HCEC 1CT (cell line): ENCODE data around the gene DPM3.
"Not testable (repeated sequence)": the region's sequence is repeated elsewhere in the genome, so short reads cannot be mapped to it uniquely, and the experiment has no call there.

Source experiments
- DNase-seq: peaks from one replicate; pipeline ENCODE4 v3.0.0-alpha.2; 2017

Gene DPM3

GRCh38 chr1:155123801-155124200 lies 16.5 kb downstream of the DPM3 start:
- DNase-seq, result no peak

GRCh38 chr1:155122308-155122707 lies 18.0 kb downstream of the DPM3 start:
- DNase-seq, result no peak

- no peak for DNase-seq
Measured at GRCh38 chr1:155121249-155121648, 19.1 kb downstream of the DPM3 start.

- no peak for DNase-seq
Measured at GRCh38 chr1:155120253-155120652, 20.1 kb downstream of the DPM3 start.

DNA sequence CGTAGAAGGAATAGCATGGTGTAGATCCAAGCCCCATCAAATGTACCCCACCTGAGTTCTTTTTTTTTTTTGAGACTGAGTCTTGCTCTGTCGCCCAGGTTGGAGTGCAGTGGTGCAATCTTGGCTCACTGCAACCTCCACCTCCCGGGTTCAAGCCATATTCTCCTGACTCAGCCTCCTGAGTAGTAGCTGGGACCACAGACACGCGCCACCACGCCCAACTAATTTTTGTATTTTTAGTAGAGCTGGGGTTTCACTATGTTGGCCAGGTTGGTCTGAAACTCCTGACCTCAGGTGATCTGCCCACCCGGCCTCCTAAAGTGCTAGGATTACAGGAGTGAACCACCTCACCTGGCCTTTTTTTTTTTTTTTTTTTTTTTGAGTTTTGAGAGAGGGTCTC lies 22.2 kb downstream of the DPM3 start:
- not testable (repeated sequence) for DNase-seq

GRCh38 chr1:155117610-155118009 lies 22.7 kb downstream of the DPM3 start:
- DNase-seq, result no peak

DNA sequence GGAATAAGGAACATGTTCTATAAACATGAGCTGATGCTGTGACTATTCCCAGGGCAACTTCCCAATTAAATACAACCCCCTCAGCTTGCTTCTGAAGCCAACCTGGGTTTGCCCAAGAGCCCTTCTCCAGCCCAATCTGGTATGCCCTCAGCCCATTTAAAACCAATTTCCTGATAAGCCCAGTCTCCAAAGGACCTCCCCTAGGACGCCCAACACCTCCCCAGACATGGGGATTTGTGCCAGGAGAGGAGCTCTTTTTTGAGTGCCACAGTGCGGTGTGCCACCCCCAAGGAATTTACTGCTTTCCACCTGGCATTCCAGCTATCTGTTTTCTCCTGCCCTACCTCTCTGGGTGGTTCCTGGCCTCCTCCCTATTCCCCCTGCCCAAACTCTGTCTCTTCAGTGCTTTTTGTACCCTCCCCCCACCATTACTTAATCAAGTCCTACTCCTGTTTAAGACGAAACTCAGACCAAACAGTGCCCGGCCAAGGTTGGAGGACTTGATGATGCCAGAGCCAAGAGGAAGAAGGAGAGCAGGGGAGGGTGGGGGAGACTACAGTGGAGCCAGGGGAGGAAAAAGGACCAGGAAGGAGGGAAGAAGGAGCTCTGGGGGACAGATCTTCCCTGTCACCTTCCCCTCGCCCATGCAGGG lies 24.1 kb downstream of the DPM3 start:
- no peak for DNase-seq

DNA sequence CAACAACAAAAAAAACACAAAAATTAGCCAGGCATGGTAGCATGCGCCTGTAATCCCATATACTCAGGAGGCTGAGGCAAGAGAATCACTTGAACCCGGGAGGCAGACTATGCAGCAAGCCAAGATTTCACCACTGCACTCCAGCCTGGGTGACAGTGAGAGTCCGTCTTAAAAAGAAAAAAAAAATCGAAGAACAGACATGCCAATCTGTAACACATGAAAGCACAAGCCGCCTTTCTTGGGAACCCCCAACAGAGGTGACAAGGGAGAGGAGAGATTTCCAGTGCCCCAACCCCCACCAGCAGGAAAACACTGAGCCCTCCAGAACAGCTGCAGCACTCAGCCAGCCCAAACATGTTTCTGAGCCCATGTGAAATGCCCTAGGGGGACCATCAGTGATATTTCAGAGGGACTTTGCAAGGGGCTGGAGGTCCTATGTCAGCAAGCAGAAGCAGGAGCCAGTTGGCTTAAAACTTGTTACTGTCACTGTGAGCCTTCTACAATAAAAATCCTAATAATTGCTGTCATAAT lies 26.8 kb downstream of the DPM3 start:
- no peak for DNase-seq

DNA sequence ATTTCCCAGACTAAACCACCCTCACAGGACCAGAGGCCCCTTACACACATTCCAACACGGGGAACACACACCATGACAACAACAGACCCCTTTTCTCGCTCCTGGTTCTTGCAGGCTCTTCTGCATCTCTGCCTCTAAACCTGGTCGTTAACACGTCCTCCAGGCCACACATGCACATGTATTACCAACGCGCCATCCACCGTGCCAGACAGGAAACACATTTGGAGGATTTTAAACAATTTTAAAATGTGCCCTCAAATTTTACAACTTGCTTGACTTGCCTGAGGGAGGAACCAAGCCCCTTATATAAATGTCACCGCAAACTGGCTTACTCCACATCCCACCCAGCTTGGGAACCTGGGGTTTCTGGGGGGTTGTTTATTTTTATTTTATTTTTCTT lies 29.5 kb downstream of the DPM3 start:
- DNase-seq, result no peak

- DNase-seq, result no peak
Measured at GRCh38 chr1:155110381-155110780, 29.9 kb downstream of the DPM3 start.

DNA sequence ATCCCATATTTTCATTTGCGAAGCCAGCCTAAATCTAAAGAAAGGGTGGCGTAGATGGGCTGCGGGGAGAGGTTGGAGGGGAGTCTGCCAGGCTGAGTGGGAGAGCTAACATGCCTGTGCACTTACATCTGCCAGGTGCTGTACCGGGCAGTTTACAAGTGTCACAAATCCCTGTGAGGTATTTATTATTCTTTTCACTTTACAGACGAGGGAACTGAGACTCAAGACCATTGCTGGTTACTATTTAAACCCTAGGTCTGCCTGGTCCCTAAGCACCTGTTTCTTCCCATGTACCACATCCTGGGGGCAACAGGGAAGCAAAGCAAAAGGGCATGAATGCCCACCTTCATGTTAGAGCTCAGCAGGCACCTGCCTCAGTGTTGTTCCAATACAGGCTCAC lies 32.0 kb downstream of the DPM3 start:
- no peak for DNase-seq

DNA sequence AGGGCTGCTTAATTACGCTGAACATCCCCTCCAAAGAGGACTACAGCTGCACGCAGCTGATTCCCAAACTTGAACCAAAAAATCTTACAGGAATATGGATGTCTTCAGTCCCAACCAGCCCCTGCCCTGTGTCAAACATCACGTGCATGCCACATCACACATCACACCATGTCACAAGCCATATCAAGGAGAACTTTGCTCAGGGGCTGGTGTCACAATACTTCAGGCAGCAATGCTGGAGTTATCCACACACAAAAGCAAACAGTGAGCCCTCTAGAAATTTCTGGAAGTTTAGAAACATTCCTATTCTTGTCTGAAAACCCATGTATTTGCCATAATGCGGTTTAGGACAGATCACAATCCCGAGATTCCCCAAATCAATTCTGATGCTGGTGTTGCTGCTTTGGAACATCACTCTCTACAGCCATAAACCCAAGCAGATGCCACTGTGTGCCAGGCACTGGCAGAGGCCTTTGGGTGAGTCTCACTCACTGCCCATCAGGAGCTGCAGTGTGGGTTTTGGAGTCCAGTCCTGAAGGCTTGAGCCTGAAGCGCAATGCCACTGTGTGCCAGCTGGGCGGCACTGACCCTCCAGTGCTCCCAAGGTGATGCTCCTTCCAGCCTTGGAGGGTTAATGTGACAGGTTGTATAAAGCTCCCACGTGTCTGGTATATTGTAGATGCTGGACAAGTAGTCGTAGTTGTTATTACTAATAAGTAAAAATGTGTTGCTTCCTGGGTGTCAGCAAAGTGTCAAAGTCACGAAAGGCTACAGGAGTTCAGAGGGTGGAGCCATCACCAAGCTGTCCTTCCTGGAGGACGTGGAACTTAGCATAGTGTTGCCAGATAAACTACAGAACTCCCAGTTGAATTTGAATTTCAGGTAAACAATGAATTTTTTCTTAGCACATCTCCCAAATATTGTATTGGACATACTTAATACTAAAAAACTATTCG lies 32.7 kb downstream of the DPM3 start:
- DNase-seq, result no peak

- no peak for DNase-seq
Measured at GRCh38 chr1:155106862-155107261, 33.5 kb downstream of the DPM3 start.

GRCh38 chr1:155105604-155106011 lies 34.7 kb downstream of the DPM3 start:
- DNase-seq, result no peak

DNA sequence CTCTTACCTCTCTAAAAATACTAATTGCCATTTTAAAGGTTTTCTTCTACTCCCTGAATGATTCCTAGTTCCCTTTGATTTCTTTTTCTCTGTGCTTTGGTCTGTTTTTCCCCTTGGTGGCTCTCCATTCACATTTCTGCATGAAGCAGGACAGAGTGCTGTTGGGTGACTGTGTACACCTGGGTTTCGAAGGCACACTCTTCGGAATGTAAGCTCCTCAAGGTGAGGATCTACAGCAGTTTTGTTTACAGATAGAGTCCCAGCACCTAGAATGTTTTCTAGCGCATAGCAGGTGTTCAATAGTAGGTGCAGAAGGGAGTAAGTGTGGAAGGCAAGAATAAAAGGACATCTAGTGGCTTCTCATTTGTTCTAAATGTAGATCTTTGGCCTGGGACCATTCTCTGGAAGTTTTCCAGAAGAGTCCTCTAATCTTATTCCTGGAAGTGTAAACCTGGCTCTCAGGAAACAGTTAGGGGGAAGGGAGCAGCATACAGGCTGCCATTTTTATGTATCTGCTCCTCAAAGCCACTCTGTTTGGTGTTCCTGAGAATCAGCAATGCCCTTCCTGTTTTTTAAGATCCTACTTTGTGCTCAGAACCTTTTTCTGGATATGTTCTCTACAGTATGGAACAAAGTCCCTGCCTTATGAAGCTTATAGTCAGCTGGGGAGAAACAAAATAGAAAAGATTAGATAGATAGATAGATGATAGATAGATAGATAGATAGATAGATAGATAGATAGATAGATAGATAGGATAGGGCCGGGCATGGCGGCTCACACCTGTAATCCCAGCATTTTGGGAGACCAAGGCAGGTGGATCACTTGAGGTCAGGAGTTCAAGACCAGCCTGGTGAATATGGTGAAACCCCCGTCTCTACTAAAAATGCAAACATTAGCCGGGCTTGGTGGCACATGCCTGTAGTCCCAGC lies 35.5 kb downstream of the DPM3 start:
- no peak for DNase-seq

DNA sequence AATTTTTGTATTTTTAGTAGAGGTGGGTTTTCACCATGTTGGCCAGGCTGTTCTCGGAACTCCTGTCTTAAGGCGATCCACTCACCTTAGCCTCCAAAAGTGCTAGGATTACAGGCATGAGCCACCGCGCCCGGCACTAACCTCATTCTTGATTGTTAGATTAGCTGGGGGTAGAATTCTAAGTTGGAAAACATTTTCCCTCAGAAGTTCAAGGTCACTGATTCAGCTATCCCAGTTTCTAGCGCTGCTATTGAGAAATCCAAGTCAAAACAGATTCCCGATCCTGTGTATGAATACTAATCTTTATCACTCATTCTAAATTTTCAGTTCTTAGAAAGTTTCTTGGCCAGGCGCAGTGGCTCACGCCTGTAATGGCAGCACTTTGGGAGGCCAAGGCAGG lies 37.0 kb downstream of the DPM3 start:
- no peak for DNase-seq

DNA sequence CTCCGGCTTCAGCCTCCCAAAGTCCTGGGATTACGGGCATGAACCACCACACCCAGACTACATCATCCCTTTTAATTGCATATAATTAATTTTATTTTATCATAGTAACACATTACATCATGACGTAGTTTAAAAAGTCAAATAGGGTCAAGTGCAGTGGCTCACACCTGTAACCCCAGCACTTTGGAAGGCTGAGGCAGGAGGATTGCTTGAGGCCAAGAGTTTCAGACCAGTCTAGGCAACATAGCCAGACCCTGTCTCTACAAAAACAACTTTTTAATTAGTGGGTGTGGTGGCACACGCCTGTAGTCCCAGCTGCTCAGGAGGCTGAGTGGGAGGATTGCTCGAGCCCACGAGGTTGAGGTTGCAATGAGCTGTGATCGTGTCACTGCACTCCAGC lies 41.0 kb downstream of the DPM3 start:
- DNase-seq, result no peak

DNA sequence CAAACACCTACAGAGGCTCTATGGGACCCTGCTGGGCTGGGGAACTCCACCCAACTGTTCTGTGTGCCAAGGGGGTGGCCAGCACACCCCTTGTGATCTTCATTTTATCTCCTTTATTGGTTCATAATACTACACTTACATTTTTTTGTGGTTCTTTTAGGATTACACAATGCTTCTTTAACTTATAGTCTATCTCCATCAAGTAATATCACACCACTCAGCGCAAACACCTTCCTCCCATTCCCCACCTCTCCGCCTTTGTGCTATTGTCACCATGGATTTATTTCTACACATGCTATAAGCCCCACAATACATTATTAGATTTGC lies 45.7 kb downstream of the DPM3 start:
- DNase-seq, result no peak

DNA sequence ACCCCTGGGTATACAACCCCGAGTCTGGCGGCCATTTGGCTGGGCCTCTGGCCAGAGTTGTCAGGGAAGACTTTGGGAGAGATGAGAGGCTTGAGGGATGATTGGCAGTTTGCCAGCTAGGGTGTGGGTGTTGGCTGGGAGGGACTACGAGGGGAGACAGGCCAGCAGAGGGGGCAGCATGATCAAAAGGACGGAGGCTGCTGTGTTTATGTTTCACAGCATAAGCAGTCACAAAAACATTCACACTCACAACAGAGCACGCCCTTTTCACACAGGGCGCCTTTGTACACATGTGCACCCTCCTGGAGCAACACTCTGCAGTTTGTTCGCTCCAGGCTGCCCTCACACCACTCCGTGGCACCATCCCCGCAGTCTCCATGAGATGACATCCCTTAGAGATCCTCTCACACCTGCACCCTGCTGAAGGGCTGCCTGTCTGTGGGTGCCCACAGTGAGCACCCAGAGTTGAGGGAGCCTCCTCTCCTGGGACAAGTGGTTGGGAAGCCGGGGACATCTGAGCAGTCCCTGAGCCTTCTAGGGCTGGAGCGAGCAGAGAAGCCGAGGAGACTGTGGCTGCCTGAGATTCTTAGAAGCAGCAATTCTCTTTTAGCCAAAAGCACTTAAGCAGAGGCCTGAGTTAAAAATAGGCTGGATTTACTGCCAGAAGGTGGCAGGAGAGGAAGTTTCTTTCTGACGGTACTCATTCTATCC lies 46.3 kb downstream of the DPM3 start:
- peak; percentile 43 for DNase-seq

DNA sequence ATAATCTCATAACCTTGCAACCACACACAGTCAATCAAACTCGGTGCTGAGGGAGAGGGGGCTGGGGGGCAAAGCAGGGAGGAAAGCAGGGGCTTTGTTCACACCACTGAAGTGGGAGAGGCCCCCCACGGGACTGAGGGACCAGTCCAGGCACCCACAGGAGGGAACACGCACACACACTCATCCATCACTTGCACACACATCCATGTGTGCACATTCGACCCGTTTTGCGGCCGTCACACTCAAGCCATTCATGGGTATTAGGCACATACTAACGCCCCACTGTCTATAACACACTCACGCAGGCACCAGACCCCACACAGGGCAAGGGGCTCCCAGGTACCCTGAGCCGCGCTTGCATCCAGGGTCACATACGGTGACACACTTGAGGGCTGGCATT lies 47.7 kb downstream of the DPM3 start:
- DNase-seq, result no peak

DNA sequence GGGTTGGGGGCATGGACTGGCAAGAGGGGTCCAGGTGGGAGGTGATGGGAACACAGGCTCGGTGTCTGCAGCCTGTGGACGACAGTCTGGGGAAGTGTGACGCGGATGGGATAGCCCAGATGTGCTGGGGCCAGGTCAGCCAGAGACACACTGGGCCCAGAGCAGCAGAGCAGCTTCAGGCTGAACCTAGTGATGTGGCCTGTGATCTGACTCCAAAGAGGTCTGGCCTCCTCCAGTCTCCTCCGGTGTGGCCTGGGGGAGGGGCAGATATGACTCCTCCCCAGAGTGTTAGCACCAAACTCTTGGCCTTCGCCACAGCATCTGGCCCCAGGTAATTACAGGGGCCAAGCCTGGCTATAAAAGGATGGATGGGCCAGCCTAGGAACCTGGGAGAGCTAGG lies 48.2 kb downstream of the DPM3 start:
- DNase-seq, result no peak
